WTC11 (cell line): ENCODE data around the gene CST9. TPM values are rescaled to one million over a fixed set of nuclear protein-coding genes. Genes with fewer than 3 reads are reported as not detected.

ENCODE experiments used
- ATAC-seq: fragments of 200-7000 bp; cut with Tn5 transposase; 2 replicates; pipeline ENCODE4 v1.10.0; 2021; ENCODE audit warnings: mild to moderate bottlenecking, moderate library complexity
- CTCF ChIA-PET: fragments of 300-600 bp; sonication (Branson Sonifier 250); formaldehyde crosslinking; loops from one replicate; lab custom pipeline; 2021; ENCODE audit warnings: antibody characterized with exemption; lab: Charles Lee
- POLR2A ChIA-PET: fragments of 350-600 bp; sonication (Branson Sonifier 250); formaldehyde crosslinking; loops from one replicate; lab custom pipeline; 2021; ENCODE audit warnings: antibody characterized with exemption; lab: Charles Lee
- DNase-seq: peaks from one replicate; pipeline ENCODE4 v3.0.0; 2021; ENCODE audit warnings: low spot score
- H3K27ac Mint-ChIP-seq: 2 replicates; pipeline ENCODE4 v1.8.0; 2021; ENCODE audit warnings: mixed read lengths
- H3K27me3 Mint-ChIP-seq: 2 replicates; pipeline ENCODE4 v1.8.0; 2021; ENCODE audit warnings: low read depth, mild to moderate bottlenecking, moderate library complexity, mixed read lengths
- H3K36me3 Mint-ChIP-seq: 2 replicates; pipeline ENCODE4 v1.8.0; 2021; ENCODE audit warnings: mixed read lengths
- H3K4me1 Mint-ChIP-seq: 2 replicates; pipeline ENCODE4 v1.8.0; 2022; ENCODE audit warnings: mixed read lengths
- H3K4me3 Mint-ChIP-seq: 2 replicates; pipeline ENCODE4 v1.8.0; 2021; ENCODE audit warnings: mild to moderate bottlenecking, moderate library complexity, mixed read lengths
- H3K9me3 Mint-ChIP-seq: 2 replicates; pipeline ENCODE4 v1.8.0; 2021; ENCODE audit warnings: mixed read lengths
- ATF1 ChIP-seq: sonication (generic); formaldehyde crosslinking; IDR thresholded peaks from 2 replicates; pipeline ENCODE4 v1.8.1; 2023; ENCODE audit warnings: mild to moderate bottlenecking, moderate library complexity, missing genetic modification reagents
- CREB1 ChIP-seq: sonication (generic); formaldehyde crosslinking; IDR thresholded peaks from 2 replicates; pipeline ENCODE4 v1.8.0; 2023; ENCODE audit warnings: mild to moderate bottlenecking, missing genetic modification reagents
- GABPB1 ChIP-seq: sonication (generic); formaldehyde crosslinking; IDR thresholded peaks from 2 replicates; pipeline ENCODE4 v1.8.1; 2023; ENCODE audit warnings: mild to moderate bottlenecking, missing genetic modification reagents
- GRHL2 ChIP-seq: fragments of 250-450 bp; sonication (Bioruptor Pico); IDR thresholded peaks from 2 replicates; pipeline ENCODE4 v1.8.0; 2022; ENCODE audit warnings: mild to moderate bottlenecking, moderate library complexity; ENCODE audit not compliant: insufficient replicate concordance, severe bottlenecking
- GTF2I ChIP-seq: fragments of 250-450 bp; sonication (Bioruptor Pico); conservative IDR thresholded peaks from 2 replicates; pipeline ENCODE4 v1.4.0; 2021; ENCODE audit warnings: mild to moderate bottlenecking
- JUN ChIP-seq: sonication (generic); formaldehyde crosslinking; IDR thresholded peaks from 2 replicates; pipeline ENCODE4 v1.8.0; 2023; ENCODE audit warnings: mild to moderate bottlenecking, missing genetic modification reagents
- MXD4 ChIP-seq: fragments of 250-450 bp; sonication (Bioruptor Pico); IDR thresholded peaks from 2 replicates; pipeline ENCODE4 v1.8.0; 2021; ENCODE audit warnings: mild to moderate bottlenecking, moderate library complexity, borderline replicate concordance
- MYBL2 ChIP-seq: sonication (generic); formaldehyde crosslinking; IDR thresholded peaks from 2 replicates; pipeline ENCODE4 v1.8.1; 2023; ENCODE audit warnings: mild to moderate bottlenecking, moderate library complexity, missing genetic modification reagents
- OVOL2 ChIP-seq: fragments of 250-450 bp; sonication (Bioruptor Pico); IDR thresholded peaks from 2 replicates; pipeline ENCODE4 v1.9.0; 2021; ENCODE audit warnings: mild to moderate bottlenecking, borderline replicate concordance
- RORB ChIP-seq: fragments of 250-450 bp; sonication (Bioruptor Pico); IDR thresholded peaks from 2 replicates; pipeline ENCODE4 v1.9.0; 2021; ENCODE audit warnings: mild to moderate bottlenecking
- TCF7 ChIP-seq: sonication (generic); formaldehyde crosslinking; IDR thresholded peaks from 2 replicates; pipeline ENCODE4 v1.8.0; 2022; ENCODE audit warnings: mild to moderate bottlenecking, low read depth, missing genetic modification reagents, moderate library complexity
- TEAD4 ChIP-seq: sonication (generic); formaldehyde crosslinking; IDR thresholded peaks from 2 replicates; pipeline ENCODE4 v1.8.0; 2022; ENCODE audit warnings: mild to moderate bottlenecking, missing genetic modification reagents
- TP53 ChIP-seq: sonication (generic); formaldehyde crosslinking; IDR thresholded peaks from 2 replicates; pipeline ENCODE4 v1.8.1; 2023; ENCODE audit warnings: mild to moderate bottlenecking, missing genetic modification reagents
- ZNF416 ChIP-seq: fragments of 250-450 bp; sonication (Bioruptor Pico); IDR thresholded peaks from 2 replicates; pipeline ENCODE4 v1.9.0; 2021; ENCODE audit warnings: mild to moderate bottlenecking, inconsistent platforms
- total RNA-seq: library from RNA; stranded (reverse); gene quantifications from 3 replicates; pipeline ENCODE4 v1.2.3, GENCODE V29; 2021
- TF ChIP-seq, protein P1 (sequence below): fragments of 250-450 bp; sonication (Bioruptor Pico); IDR thresholded peaks from 2 replicates; pipeline ENCODE4 v2.1.2; 2022; ENCODE audit warnings: mild to moderate bottlenecking, moderate library complexity
- TF ChIP-seq, protein P2 (sequence below): sonication (generic); formaldehyde crosslinking; IDR thresholded peaks from 2 replicates; pipeline ENCODE4 v1.8.1; 2023; ENCODE audit warnings: mild to moderate bottlenecking, missing genetic modification reagents, moderate library complexity
- TF ChIP-seq, protein P3 (sequence below): sonication (generic); formaldehyde crosslinking; IDR thresholded peaks from 2 replicates; pipeline ENCODE4 v1.8.1; 2022; ENCODE audit warnings: missing genetic modification reagents, borderline replicate concordance
- TF ChIP-seq, protein P4 (sequence below): sonication (generic); formaldehyde crosslinking; IDR thresholded peaks from 2 replicates; pipeline ENCODE4 v1.8.0; 2023; ENCODE audit warnings: mild to moderate bottlenecking, missing genetic modification reagents
- TF ChIP-seq, protein P5 (sequence below): sonication (generic); formaldehyde crosslinking; IDR thresholded peaks from 2 replicates; pipeline ENCODE4 v1.8.1; 2023; ENCODE audit warnings: mild to moderate bottlenecking, missing genetic modification reagents, moderate library complexity
- TF ChIP-seq, protein P6 (sequence below): sonication (generic); formaldehyde crosslinking; IDR thresholded peaks from 2 replicates; pipeline ENCODE4 v1.8.0; 2023; ENCODE audit warnings: missing genetic modification reagents, mild to moderate bottlenecking, borderline replicate concordance
- TF ChIP-seq, protein P7 (sequence below): sonication (generic); formaldehyde crosslinking; IDR thresholded peaks from 2 replicates; pipeline ENCODE4 v1.8.1; 2022; ENCODE audit warnings: mild to moderate bottlenecking, missing genetic modification reagents, moderate library complexity, borderline replicate concordance
- TF ChIP-seq, protein P8 (sequence below): sonication (generic); formaldehyde crosslinking; IDR thresholded peaks from 2 replicates; pipeline ENCODE4 v1.8.0; 2022; ENCODE audit warnings: mild to moderate bottlenecking, missing genetic modification reagents

The CST9 gene
- total RNA-seq, 1 experiment from 2014 or later, result not detected

DNA sequence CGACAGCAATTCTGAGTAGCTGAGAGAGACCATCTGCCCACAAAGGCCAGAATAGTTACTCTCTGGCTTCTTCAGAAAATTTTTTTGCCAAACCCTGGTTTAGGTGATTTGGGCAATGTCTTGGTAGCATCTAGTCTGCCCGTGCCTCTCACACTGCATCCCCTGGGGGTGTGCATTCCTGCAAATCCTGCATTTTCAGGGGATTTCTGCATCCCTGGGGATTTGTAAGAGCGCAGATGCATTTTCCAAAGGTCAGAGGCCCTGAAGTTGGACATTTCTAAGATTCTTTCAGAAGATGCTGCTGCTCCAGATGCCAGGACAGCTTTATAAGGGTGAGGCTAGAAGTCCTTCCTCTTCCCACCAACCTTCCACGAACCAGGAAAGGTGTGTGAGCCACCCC is 4.0 kb downstream of the CST9 start:
- no peak overlapping the region for H3K27ac Mint-ChIP-seq
- H3K9me3 Mint-ChIP-seq, result no peaks in the 10 kb centered on the region
- H3K27me3 Mint-ChIP-seq, result peaks cover 23% of the 10 kb centered on the region; the same call in 1 of the 2 replicates
- no peak for DNase-seq
- no peak for ATAC-seq
- POLR2A ChIA-PET, result no interaction called here
- no peaks in the 10 kb centered on the region for H3K36me3 Mint-ChIP-seq
- CTCF ChIA-PET, result interaction anchor here (1.4 to 3.0 kb wide), 2 partner anchors 160 to 551 kb away, joined by 3 to 9 read pairs; no protein-coding TSS in a partner anchor
- H3K4me1 Mint-ChIP-seq, result peaks cover 30% of the 10 kb centered on the region
- TF ChIP-seq GABPB1 (CRISPR knock-in tag) (no peak), RORB (CRISPR knock-in tag) (no peak), ATF1 (CRISPR knock-in tag) (no peak), TP53 (CRISPR knock-in tag) (no peak), JUN (CRISPR knock-in tag) (no peak), ZNF416 (no peak), TCF7 (CRISPR knock-in tag) (no peak), MYBL2 (CRISPR knock-in tag) (no peak), TEAD4 (no peak)
- TF ChIP-seq, protein P1, sequence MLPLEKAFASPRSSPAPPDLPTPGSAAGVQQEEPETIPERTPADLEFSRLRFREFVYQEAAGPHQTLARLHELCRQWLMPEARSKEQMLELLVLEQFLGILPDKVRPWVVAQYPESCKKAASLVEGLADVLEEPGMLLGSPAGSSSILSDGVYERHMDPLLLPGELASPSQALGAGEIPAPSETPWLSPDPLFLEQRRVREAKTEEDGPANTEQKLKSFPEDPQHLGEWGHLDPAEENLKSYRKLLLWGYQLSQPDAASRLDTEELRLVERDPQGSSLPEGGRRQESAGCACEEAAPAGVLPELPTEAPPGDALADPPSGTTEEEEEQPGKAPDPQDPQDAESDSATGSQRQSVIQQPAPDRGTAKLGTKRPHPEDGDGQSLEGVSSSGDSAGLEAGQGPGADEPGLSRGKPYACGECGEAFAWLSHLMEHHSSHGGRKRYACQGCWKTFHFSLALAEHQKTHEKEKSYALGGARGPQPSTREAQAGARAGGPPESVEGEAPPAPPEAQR (CRISPR knock-in tag), result no peak
- TF ChIP-seq, protein P2, sequence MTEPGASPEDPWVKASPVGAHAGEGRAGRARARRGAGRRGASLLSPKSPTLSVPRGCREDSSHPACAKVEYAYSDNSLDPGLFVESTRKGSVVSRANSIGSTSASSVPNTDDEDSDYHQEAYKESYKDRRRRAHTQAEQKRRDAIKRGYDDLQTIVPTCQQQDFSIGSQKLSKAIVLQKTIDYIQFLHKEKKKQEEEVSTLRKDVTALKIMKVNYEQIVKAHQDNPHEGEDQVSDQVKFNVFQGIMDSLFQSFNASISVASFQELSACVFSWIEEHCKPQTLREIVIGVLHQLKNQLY (CRISPR knock-in tag), result no peak
- TF ChIP-seq, protein P3, sequence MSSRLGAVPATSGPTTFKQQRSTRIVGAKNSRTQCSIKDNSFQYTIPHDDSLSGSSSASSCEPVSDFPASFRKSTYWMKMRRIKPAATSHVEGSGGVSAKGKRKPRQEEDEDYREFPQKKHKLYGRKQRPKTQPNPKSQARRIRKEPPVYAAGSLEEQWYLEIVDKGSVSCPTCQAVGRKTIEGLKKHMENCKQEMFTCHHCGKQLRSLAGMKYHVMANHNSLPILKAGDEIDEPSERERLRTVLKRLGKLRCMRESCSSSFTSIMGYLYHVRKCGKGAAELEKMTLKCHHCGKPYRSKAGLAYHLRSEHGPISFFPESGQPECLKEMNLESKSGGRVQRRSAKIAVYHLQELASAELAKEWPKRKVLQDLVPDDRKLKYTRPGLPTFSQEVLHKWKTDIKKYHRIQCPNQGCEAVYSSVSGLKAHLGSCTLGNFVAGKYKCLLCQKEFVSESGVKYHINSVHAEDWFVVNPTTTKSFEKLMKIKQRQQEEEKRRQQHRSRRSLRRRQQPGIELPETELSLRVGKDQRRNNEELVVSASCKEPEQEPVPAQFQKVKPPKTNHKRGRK (CRISPR knock-in tag), result no peak
- TF ChIP-seq, protein P4, sequence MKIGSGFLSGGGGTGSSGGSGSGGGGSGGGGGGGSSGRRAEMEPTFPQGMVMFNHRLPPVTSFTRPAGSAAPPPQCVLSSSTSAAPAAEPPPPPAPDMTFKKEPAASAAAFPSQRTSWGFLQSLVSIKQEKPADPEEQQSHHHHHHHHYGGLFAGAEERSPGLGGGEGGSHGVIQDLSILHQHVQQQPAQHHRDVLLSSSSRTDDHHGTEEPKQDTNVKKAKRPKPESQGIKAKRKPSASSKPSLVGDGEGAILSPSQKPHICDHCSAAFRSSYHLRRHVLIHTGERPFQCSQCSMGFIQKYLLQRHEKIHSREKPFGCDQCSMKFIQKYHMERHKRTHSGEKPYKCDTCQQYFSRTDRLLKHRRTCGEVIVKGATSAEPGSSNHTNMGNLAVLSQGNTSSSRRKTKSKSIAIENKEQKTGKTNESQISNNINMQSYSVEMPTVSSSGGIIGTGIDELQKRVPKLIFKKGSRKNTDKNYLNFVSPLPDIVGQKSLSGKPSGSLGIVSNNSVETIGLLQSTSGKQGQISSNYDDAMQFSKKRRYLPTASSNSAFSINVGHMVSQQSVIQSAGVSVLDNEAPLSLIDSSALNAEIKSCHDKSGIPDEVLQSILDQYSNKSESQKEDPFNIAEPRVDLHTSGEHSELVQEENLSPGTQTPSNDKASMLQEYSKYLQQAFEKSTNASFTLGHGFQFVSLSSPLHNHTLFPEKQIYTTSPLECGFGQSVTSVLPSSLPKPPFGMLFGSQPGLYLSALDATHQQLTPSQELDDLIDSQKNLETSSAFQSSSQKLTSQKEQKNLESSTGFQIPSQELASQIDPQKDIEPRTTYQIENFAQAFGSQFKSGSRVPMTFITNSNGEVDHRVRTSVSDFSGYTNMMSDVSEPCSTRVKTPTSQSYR (CRISPR knock-in tag), result no peak
- TF ChIP-seq, protein P5, sequence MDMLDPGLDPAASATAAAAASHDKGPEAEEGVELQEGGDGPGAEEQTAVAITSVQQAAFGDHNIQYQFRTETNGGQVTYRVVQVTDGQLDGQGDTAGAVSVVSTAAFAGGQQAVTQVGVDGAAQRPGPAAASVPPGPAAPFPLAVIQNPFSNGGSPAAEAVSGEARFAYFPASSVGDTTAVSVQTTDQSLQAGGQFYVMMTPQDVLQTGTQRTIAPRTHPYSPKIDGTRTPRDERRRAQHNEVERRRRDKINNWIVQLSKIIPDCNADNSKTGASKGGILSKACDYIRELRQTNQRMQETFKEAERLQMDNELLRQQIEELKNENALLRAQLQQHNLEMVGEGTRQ (CRISPR knock-in tag), result no peak
- H3K4me3 Mint-ChIP-seq, result no peak overlapping the region

DNA sequence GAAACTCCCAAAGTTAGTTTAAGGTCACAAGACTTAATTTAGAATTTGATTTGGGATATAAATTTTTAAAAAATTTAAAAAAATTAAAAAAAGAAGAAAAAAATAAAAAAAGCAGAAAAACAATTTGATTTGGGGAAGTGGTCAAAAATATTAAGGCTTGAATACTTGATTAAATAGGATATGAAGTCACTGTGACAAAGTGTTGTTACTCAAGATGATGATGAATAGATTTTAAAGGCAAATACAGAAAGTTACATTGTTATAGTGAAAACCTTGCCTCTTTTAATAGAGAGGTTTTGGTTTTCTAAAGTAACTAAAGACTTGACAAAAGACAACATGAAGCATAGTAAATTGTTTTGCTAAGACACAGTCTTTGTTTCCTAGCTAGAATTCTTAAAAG is 7.2 kb downstream of the CST9 start:
- no peak for DNase-seq
- H3K9me3 Mint-ChIP-seq, result 0 out of 2 replicates have a peak, but pooled peaks cover 3% of the 10 kb centered on the region
- peaks cover 6% of the 10 kb centered on the region; the same call in 1 of the 2 replicates for H3K27me3 Mint-ChIP-seq
- no peak overlapping the region for H3K27ac Mint-ChIP-seq
- H3K4me1 Mint-ChIP-seq, result peaks cover 36% of the 10 kb centered on the region
- ATAC-seq, result no peak
- CTCF ChIA-PET, result no interaction called here
- POLR2A ChIA-PET, result no interaction called here
- H3K36me3 Mint-ChIP-seq, result 0 out of 2 replicates have a peak, but pooled peaks cover 3% of the 10 kb centered on the region
- H3K4me3 Mint-ChIP-seq, result no peak overlapping the region
- TF ChIP-seq GTF2I, result no peak
- no peak for TF ChIP-seq TCF7 (CRISPR knock-in tag)
- TF ChIP-seq, protein P6, sequence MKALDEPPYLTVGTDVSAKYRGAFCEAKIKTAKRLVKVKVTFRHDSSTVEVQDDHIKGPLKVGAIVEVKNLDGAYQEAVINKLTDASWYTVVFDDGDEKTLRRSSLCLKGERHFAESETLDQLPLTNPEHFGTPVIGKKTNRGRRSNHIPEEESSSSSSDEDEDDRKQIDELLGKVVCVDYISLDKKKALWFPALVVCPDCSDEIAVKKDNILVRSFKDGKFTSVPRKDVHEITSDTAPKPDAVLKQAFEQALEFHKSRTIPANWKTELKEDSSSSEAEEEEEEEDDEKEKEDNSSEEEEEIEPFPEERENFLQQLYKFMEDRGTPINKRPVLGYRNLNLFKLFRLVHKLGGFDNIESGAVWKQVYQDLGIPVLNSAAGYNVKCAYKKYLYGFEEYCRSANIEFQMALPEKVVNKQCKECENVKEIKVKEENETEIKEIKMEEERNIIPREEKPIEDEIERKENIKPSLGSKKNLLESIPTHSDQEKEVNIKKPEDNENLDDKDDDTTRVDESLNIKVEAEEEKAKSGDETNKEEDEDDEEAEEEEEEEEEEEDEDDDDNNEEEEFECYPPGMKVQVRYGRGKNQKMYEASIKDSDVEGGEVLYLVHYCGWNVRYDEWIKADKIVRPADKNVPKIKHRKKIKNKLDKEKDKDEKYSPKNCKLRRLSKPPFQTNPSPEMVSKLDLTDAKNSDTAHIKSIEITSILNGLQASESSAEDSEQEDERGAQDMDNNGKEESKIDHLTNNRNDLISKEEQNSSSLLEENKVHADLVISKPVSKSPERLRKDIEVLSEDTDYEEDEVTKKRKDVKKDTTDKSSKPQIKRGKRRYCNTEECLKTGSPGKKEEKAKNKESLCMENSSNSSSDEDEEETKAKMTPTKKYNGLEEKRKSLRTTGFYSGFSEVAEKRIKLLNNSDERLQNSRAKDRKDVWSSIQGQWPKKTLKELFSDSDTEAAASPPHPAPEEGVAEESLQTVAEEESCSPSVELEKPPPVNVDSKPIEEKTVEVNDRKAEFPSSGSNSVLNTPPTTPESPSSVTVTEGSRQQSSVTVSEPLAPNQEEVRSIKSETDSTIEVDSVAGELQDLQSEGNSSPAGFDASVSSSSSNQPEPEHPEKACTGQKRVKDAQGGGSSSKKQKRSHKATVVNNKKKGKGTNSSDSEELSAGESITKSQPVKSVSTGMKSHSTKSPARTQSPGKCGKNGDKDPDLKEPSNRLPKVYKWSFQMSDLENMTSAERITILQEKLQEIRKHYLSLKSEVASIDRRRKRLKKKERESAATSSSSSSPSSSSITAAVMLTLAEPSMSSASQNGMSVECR (CRISPR knock-in tag), result no peak
- TF ChIP-seq, protein P7, sequence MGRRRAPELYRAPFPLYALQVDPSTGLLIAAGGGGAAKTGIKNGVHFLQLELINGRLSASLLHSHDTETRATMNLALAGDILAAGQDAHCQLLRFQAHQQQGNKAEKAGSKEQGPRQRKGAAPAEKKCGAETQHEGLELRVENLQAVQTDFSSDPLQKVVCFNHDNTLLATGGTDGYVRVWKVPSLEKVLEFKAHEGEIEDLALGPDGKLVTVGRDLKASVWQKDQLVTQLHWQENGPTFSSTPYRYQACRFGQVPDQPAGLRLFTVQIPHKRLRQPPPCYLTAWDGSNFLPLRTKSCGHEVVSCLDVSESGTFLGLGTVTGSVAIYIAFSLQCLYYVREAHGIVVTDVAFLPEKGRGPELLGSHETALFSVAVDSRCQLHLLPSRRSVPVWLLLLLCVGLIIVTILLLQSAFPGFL, result no peak
- TF ChIP-seq, protein P8, sequence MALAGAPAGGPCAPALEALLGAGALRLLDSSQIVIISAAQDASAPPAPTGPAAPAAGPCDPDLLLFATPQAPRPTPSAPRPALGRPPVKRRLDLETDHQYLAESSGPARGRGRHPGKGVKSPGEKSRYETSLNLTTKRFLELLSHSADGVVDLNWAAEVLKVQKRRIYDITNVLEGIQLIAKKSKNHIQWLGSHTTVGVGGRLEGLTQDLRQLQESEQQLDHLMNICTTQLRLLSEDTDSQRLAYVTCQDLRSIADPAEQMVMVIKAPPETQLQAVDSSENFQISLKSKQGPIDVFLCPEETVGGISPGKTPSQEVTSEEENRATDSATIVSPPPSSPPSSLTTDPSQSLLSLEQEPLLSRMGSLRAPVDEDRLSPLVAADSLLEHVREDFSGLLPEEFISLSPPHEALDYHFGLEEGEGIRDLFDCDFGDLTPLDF (CRISPR knock-in tag), result no peak
- TF ChIP-seq OVOL2 (CRISPR knock-in tag), result no peak
- no peak for TF ChIP-seq CREB1 (CRISPR knock-in tag)
- TF ChIP-seq GRHL2 (CRISPR knock-in tag), result no peak
- no peak for TF ChIP-seq MXD4
